HEK293 (cell line): Measurements from ENCODE around the gene BAD.

Source experiments
- GLIS1 ChIP-seq: fragments of 450-650 bp; formaldehyde crosslinking; IDR thresholded peaks from 2 replicates; pipeline ENCODE4 v1.5.1; 2016; ENCODE audit warnings: missing biosample characterization, missing genetic modification characterization
- HOXD13 ChIP-seq: sonication (generic); formaldehyde crosslinking; IDR thresholded peaks from 2 replicates; pipeline ENCODE4 v1.8.0; 2022; ENCODE audit warnings: missing genetic modification reagents, borderline replicate concordance
- MZF1 ChIP-seq: fragments of 450-650 bp; formaldehyde crosslinking; IDR thresholded peaks from 2 replicates; pipeline ENCODE4 v1.5.1; 2017; ENCODE audit warnings: missing biosample characterization, missing genetic modification characterization, borderline replicate concordance
- TRIM28 ChIP-seq: IDR thresholded peaks from 2 replicates; pipeline ENCODE4 v1.6.1; 2011; ENCODE audit warnings: low read length, control low read depth, borderline replicate concordance
- ZBTB21 ChIP-seq: fragments of 450-650 bp; formaldehyde crosslinking; IDR thresholded peaks from 2 replicates; pipeline ENCODE4 v1.5.1; 2017; ENCODE audit warnings: missing biosample characterization, missing genetic modification characterization
- ZBTB7A ChIP-seq: fragments of 450-650 bp; formaldehyde crosslinking; IDR thresholded peaks from 2 replicates; pipeline ENCODE4 v1.5.1; 2016; ENCODE audit warnings: low read depth, missing biosample characterization, missing genetic modification characterization
- ZFHX2 ChIP-seq: fragments of 450-650 bp; formaldehyde crosslinking; conservative IDR thresholded peaks from 2 replicates; pipeline ENCODE4 v1.5.1; 2016; ENCODE audit warnings: missing biosample characterization, missing genetic modification characterization
- ZNF19 ChIP-seq: fragments of 450-650 bp; formaldehyde crosslinking; IDR thresholded peaks from 2 replicates; pipeline ENCODE4; 2016; ENCODE audit warnings: missing biosample characterization, missing genetic modification characterization, low read depth
- ZNF23 ChIP-seq: fragments of 450-650 bp; formaldehyde crosslinking; IDR thresholded peaks from 2 replicates; pipeline ENCODE4 v1.5.1; 2016; ENCODE audit warnings: missing biosample characterization, missing genetic modification characterization, borderline replicate concordance
- ZNF302 ChIP-seq: fragments of 450-650 bp; formaldehyde crosslinking; IDR thresholded peaks from 2 replicates; pipeline ENCODE4 v1.5.1; 2016; ENCODE audit warnings: missing biosample characterization, missing genetic modification characterization, low read depth
- ZNF354C ChIP-seq: fragments of 450-650 bp; formaldehyde crosslinking; IDR thresholded peaks from 2 replicates; pipeline ENCODE4 v1.5.1; 2016; ENCODE audit warnings: missing biosample characterization, missing genetic modification characterization, low read depth, borderline replicate concordance
- ZNF394 ChIP-seq: fragments of 450-650 bp; formaldehyde crosslinking; IDR thresholded peaks from 2 replicates; pipeline ENCODE4 v1.5.1; 2016; ENCODE audit warnings: missing biosample characterization, missing genetic modification characterization, mild to moderate bottlenecking, moderate library complexity, borderline replicate concordance
- ZNF530 ChIP-seq: fragments of 450-650 bp; formaldehyde crosslinking; IDR thresholded peaks from 2 replicates; pipeline ENCODE4 v1.5.1; 2016; ENCODE audit warnings: low read depth, missing biosample characterization, missing genetic modification characterization
- ZNF548 ChIP-seq: fragments of 450-650 bp; formaldehyde crosslinking; IDR thresholded peaks from 2 replicates; pipeline ENCODE4 v1.5.1; 2016; ENCODE audit warnings: missing biosample characterization, missing genetic modification characterization
- ZNF549 ChIP-seq: fragments of 450-650 bp; IDR thresholded peaks from 2 replicates; pipeline ENCODE4 v1.5.1; 2018; ENCODE audit warnings: missing biosample characterization, missing genetic modification characterization, mild to moderate bottlenecking, inconsistent platforms, moderate library complexity
- ZNF558 ChIP-seq: fragments of 450-650 bp; formaldehyde crosslinking; IDR thresholded peaks from 2 replicates; pipeline ENCODE4 v1.5.1; 2016; ENCODE audit warnings: missing biosample characterization, missing genetic modification characterization
- ZNF560 ChIP-seq: fragments of 450-650 bp; formaldehyde crosslinking; IDR thresholded peaks from 2 replicates; pipeline ENCODE4 v1.5.1; 2017; ENCODE audit warnings: missing biosample characterization, missing genetic modification characterization, borderline replicate concordance
- ZNF585B ChIP-seq: fragments of 450-650 bp; formaldehyde crosslinking; IDR thresholded peaks from 2 replicates; pipeline ENCODE4 v1.5.1; 2016; ENCODE audit warnings: missing biosample characterization, missing genetic modification characterization
- ZNF660 ChIP-seq: fragments of 450-650 bp; IDR thresholded peaks from 2 replicates; pipeline ENCODE4 v1.5.1; 2018; ENCODE audit warnings: missing biosample characterization, mild to moderate bottlenecking, missing genetic modification characterization
- ZNF677 ChIP-seq: fragments of 450-650 bp; IDR thresholded peaks from 2 replicates; pipeline ENCODE4 v1.5.0; 2018; ENCODE audit warnings: missing biosample characterization, mild to moderate bottlenecking, missing genetic modification characterization, moderate library complexity
- ZNF707 ChIP-seq: fragments of 450-650 bp; formaldehyde crosslinking; IDR thresholded peaks from 2 replicates; pipeline ENCODE4 v1.5.1; 2016; ENCODE audit warnings: missing biosample characterization, missing genetic modification characterization
- ZNF747 ChIP-seq: fragments of 450-650 bp; formaldehyde crosslinking; IDR thresholded peaks from 2 replicates; pipeline ENCODE4 v1.5.1; 2016; ENCODE audit warnings: missing biosample characterization, missing genetic modification characterization
- ZNF776 ChIP-seq: fragments of 450-650 bp; formaldehyde crosslinking; IDR thresholded peaks from 2 replicates; pipeline ENCODE4 v1.5.0; 2017; ENCODE audit warnings: missing biosample characterization, missing genetic modification characterization, borderline replicate concordance
- ZNF830 ChIP-seq: fragments of 450-650 bp; IDR thresholded peaks from 2 replicates; pipeline ENCODE4 v1.5.0; 2018; ENCODE audit warnings: missing biosample characterization, missing genetic modification characterization, low read depth, mild to moderate bottlenecking, moderate library complexity
- TF ChIP-seq, protein P1 (sequence below): fragments of 450-650 bp; formaldehyde crosslinking; IDR thresholded peaks from 2 replicates; pipeline ENCODE4 v1.5.1; 2016; ENCODE audit warnings: missing biosample characterization, missing genetic modification characterization
- TF ChIP-seq, protein P2 (sequence below): fragments of 450-650 bp; formaldehyde crosslinking; IDR thresholded peaks from 2 replicates; pipeline ENCODE4 v1.5.1; 2016; ENCODE audit warnings: missing biosample characterization, missing genetic modification characterization
- TF ChIP-seq, protein P3 (sequence below): fragments of 450-650 bp; IDR thresholded peaks from 2 replicates; pipeline ENCODE4 v1.5.1; 2018; ENCODE audit warnings: missing biosample characterization, missing genetic modification characterization
- TF ChIP-seq, protein P4 (sequence below): fragments of 450-650 bp; formaldehyde crosslinking; optimal IDR thresholded peaks from 2 replicates; pipeline ENCODE3; 2016; ENCODE audit warnings: missing biosample characterization, mild to moderate bottlenecking, missing genetic modification characterization
- TF ChIP-seq, protein P5 (sequence below): fragments of 450-650 bp; formaldehyde crosslinking; IDR thresholded peaks from 2 replicates; pipeline ENCODE4 v1.5.1; 2016; ENCODE audit warnings: missing biosample characterization, missing genetic modification characterization
- TF ChIP-seq, protein P6 (sequence below): fragments of 450-650 bp; formaldehyde crosslinking; IDR thresholded peaks from 2 replicates; pipeline ENCODE4 v1.5.1; 2016; ENCODE audit warnings: missing biosample characterization, missing genetic modification characterization

The BAD gene

DNA sequence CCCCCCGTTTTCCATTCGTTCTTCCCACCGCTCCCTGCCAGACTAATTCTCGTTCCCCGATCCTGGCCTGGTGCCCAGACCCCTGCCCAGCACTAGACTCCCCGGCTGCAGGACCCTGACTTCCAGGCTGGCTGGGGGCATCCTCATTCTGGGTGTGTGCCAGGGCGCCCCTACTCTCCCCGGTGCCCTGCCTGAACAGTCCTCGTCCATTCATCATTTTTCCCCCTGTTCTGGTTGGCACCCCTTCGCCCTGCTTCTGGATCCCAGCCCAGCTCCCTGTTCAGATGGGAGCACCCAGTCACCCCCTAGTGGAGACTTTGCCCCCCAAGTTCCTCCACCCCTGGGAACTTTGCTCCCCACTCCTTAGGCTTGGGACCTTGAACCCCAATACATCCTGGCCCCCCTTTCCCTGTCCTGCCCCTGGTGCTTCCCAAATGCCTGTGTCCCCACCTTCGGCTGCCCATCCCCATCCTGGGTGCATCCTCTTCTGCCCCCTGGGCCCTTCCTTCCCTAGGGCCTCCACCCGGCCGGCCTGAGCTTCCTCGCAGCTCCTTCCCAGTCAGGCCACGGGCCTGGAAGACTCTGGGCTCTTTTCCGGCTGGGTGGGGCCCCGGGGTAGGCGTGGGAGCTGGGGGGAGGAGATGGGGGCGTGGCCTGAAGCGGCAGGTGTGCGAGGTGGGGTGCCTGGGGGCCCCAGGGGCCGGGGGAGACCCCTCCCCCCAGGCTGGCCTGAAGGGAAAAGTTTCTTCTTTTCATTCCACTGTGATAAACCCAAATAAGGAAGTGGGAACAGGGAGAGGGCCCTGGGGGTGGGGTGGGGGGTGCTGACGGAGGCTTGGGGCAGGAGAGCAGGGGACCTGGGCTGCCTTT is 32.2 kb downstream of the BAD start (continued):
- TF ChIP-seq, protein P1, sequence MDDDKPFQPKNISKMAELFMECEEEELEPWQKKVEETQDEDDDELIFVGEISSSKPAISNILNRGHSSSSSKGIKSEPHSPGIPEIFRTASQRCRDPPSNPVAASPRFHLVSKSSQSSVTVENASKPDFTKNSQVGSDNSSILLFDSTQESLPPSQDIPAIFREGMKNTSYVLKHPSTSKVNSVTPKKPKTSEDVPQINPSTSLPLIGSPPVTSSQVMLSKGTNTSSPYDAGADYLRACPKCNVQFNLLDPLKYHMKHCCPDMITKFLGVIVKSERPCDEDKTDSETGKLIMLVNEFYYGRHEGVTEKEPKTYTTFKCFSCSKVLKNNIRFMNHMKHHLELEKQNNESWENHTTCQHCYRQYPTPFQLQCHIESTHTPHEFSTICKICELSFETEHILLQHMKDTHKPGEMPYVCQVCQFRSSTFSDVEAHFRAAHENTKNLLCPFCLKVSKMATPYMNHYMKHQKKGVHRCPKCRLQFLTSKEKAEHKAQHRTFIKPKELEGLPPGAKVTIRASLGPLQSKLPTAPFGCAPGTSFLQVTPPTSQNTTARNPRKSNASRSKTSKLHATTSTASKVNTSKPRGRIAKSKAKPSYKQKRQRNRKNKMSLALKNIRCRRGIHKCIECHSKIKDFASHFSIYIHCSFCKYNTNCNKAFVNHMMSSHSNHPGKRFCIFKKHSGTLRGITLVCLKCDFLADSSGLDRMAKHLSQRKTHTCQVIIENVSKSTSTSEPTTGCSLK, result no peak
- no peak for TF ChIP-seq MZF1 (tag by site-specific recombination)
- TF ChIP-seq ZNF394 (tag by site-specific recombination), result no peak
- TF ChIP-seq, protein P2, sequence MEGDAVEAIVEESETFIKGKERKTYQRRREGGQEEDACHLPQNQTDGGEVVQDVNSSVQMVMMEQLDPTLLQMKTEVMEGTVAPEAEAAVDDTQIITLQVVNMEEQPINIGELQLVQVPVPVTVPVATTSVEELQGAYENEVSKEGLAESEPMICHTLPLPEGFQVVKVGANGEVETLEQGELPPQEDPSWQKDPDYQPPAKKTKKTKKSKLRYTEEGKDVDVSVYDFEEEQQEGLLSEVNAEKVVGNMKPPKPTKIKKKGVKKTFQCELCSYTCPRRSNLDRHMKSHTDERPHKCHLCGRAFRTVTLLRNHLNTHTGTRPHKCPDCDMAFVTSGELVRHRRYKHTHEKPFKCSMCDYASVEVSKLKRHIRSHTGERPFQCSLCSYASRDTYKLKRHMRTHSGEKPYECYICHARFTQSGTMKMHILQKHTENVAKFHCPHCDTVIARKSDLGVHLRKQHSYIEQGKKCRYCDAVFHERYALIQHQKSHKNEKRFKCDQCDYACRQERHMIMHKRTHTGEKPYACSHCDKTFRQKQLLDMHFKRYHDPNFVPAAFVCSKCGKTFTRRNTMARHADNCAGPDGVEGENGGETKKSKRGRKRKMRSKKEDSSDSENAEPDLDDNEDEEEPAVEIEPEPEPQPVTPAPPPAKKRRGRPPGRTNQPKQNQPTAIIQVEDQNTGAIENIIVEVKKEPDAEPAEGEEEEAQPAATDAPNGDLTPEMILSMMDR (tag by site-specific recombination), result peak; percentile 91
- no peak for TF ChIP-seq ZNF23 (tag by site-specific recombination)
- TF ChIP-seq ZNF585B, result no peak
- TF ChIP-seq ZNF660 (tag by site-specific recombination), result no peak
- peak; percentile 17; the same call in 1 of the 2 replicates for TF ChIP-seq ZBTB7A (tag by site-specific recombination)
- no peak; the same call in 1 of the 2 replicates for TF ChIP-seq ZFHX2 (tag by site-specific recombination)
- no peak for TF ChIP-seq HOXD13 (CRISPR knock-in tag)
- TF ChIP-seq ZNF747 (tag by site-specific recombination), result no peak
- TF ChIP-seq ZNF19, result no peak
- TF ChIP-seq ZBTB21 (tag by site-specific recombination), result no peak; the same call in 1 of the 2 replicates
- TF ChIP-seq, protein P3, sequence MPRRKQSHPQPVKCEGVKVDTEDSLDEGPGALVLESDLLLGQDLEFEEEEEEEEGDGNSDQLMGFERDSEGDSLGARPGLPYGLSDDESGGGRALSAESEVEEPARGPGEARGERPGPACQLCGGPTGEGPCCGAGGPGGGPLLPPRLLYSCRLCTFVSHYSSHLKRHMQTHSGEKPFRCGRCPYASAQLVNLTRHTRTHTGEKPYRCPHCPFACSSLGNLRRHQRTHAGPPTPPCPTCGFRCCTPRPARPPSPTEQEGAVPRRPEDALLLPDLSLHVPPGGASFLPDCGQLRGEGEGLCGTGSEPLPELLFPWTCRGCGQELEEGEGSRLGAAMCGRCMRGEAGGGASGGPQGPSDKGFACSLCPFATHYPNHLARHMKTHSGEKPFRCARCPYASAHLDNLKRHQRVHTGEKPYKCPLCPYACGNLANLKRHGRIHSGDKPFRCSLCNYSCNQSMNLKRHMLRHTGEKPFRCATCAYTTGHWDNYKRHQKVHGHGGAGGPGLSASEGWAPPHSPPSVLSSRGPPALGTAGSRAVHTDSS (tag by site-specific recombination), result no peak
- no peak for TF ChIP-seq ZNF707 (tag by site-specific recombination)
- no peak for TF ChIP-seq TRIM28
- no peak for TF ChIP-seq ZNF558
- TF ChIP-seq ZNF560 (tag by site-specific recombination), result no peak
- no peak for TF ChIP-seq ZNF549
- TF ChIP-seq ZNF548 (tag by site-specific recombination), result no peak
- TF ChIP-seq, protein P4, sequence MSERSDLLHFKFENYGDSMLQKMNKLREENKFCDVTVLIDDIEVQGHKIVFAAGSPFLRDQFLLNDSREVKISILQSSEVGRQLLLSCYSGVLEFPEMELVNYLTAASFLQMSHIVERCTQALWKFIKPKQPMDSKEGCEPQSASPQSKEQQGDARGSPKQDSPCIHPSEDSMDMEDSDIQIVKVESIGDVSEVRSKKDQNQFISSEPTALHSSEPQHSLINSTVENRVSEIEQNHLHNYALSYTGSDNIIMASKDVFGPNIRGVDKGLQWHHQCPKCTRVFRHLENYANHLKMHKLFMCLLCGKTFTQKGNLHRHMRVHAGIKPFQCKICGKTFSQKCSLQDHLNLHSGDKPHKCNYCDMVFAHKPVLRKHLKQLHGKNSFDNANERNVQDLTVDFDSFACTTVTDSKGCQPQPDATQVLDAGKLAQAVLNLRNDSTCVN (tag by site-specific recombination), result no peak
- TF ChIP-seq ZNF830, result no peak
- no peak for TF ChIP-seq ZNF302 (tag by site-specific recombination)
- no peak for TF ChIP-seq ZNF776 (tag by site-specific recombination)
- TF ChIP-seq ZNF677 (tag by site-specific recombination), result no peak
- TF ChIP-seq ZNF530 (tag by site-specific recombination), result no peak
- no peak for TF ChIP-seq ZNF354C (tag by site-specific recombination)
- peak; percentile 17; the same call in 1 of the 2 replicates for TF ChIP-seq GLIS1 (tag by site-specific recombination)
- TF ChIP-seq, protein P5, sequence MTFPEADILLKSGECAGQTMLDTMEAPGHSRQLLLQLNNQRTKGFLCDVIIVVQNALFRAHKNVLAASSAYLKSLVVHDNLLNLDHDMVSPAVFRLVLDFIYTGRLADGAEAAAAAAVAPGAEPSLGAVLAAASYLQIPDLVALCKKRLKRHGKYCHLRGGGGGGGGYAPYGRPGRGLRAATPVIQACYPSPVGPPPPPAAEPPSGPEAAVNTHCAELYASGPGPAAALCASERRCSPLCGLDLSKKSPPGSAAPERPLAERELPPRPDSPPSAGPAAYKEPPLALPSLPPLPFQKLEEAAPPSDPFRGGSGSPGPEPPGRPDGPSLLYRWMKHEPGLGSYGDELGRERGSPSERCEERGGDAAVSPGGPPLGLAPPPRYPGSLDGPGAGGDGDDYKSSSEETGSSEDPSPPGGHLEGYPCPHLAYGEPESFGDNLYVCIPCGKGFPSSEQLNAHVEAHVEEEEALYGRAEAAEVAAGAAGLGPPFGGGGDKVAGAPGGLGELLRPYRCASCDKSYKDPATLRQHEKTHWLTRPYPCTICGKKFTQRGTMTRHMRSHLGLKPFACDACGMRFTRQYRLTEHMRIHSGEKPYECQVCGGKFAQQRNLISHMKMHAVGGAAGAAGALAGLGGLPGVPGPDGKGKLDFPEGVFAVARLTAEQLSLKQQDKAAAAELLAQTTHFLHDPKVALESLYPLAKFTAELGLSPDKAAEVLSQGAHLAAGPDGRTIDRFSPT (tag by site-specific recombination), result peak; percentile 73
- TF ChIP-seq, protein P6, sequence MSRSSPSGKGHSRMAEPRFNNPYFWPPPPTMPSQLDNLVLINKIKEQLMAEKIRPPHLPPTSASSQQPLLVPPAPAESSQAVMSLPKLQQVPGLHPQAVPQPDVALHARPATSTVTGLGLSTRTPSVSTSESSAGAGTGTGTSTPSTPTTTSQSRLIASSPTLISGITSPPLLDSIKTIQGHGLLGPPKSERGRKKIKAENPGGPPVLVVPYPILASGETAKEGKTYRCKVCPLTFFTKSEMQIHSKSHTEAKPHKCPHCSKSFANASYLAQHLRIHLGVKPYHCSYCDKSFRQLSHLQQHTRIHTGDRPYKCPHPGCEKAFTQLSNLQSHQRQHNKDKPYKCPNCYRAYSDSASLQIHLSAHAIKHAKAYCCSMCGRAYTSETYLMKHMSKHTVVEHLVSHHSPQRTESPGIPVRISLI (tag by site-specific recombination), result no peak
